GM10266 (cell line): ENCODE measurements around the gene SVEP1.
"Not testable (repeated sequence)": the region's sequence is repeated elsewhere in the genome, so short reads cannot be mapped to it uniquely, and the experiment has no call there.

ENCODE experiments used
- DNase-seq: peaks from one replicate; pipeline ENCODE4 v3.0.0; 2012; ENCODE audit errors: extremely low spot score
- CTCF ChIP-seq: IDR thresholded peaks from 2 replicates; pipeline ENCODE4 v1.5.1; 2012; ENCODE audit warnings: mild to moderate bottlenecking, low read depth; ENCODE audit not compliant: control insufficient read depth, insufficient read depth; ENCODE audit errors: missing control alignments

SVEP1 gene

GRCh38 chr9:110615498-110615897, 36.0 kb upstream of the SVEP1 start:
- TF ChIP-seq CTCF, result no peak
- DNase-seq, result no peak

GRCh38 chr9:110614576-110614975, 35.0 kb upstream of the SVEP1 start:
- DNase-seq, result not testable (repeated sequence)

GRCh38 chr9:110606179-110606790, 26.7 kb upstream of the SVEP1 start:
- no peak for TF ChIP-seq CTCF
- no peak for DNase-seq

- TF ChIP-seq CTCF, result no peak
- DNase-seq, result no peak
Measured at GRCh38 chr9:110605565-110605964, 26.0 kb upstream of the SVEP1 start.

- no peak for TF ChIP-seq CTCF
- no peak for DNase-seq
Measured at GRCh38 chr9:110604171-110604601, 24.6 kb upstream of the SVEP1 start.

- no peak for DNase-seq
- no peak for TF ChIP-seq CTCF
Measured at GRCh38 chr9:110602281-110602680, 22.7 kb upstream of the SVEP1 start.

- TF ChIP-seq CTCF, result no peak
- DNase-seq, result no peak
Measured at GRCh38 chr9:110601098-110601497, 21.6 kb upstream of the SVEP1 start.

- DNase-seq, result no peak
Measured at GRCh38 chr9:110599468-110599867, 19.9 kb upstream of the SVEP1 start.

More at GRCh38 chr9:110599468-110599867, 19.9 kb upstream of the SVEP1 start:
- no peak for TF ChIP-seq CTCF
